H1 (cell line): Measurements from ENCODE around the gene RNU7-1. TPM values are rescaled to one million over a fixed set of nuclear protein-coding genes. Genes with fewer than 3 reads are reported as not detected.

Experiments
- BRCA1 ChIP-seq: IDR thresholded peaks from 2 replicates; pipeline ENCODE4 v1.6.1; 2012; ENCODE audit warnings: low read depth, low read length, improper control_type of control experiment
- CBX5 ChIP-seq: fragments of 300-800, 300-1000 bp; sonication (generic); IDR thresholded peaks from 2 replicates; pipeline ENCODE4 v1.7.1; 2016; ENCODE audit warnings: antibody characterized with exemption, low read length, low read depth
- CBX8 ChIP-seq: fragments of 300-800, 300-1000 bp; sonication (generic); IDR thresholded peaks from 2 replicates; pipeline ENCODE4 v1.7.1; 2016; ENCODE audit warnings: low read depth, low read length, borderline replicate concordance
- CEBPB ChIP-seq: IDR thresholded peaks from 2 replicates; pipeline ENCODE4 v1.6.1; 2012; ENCODE audit warnings: low read depth, low read length
- E2F6 ChIP-seq: IDR thresholded peaks from 2 replicates; pipeline ENCODE4 v1.6.1; 2012; ENCODE audit warnings: inconsistent platforms
- HDAC6 ChIP-seq: IDR thresholded peaks from one replicate; pipeline ENCODE4 v1.7.1; 2012; ENCODE audit warnings: low read depth, mild to moderate bottlenecking, inconsistent platforms, low read length, moderate library complexity
- JUND ChIP-seq: IDR thresholded peaks from 2 replicates; pipeline ENCODE4 v1.6.1; 2011; ENCODE audit warnings: mild to moderate bottlenecking, improper control_type of control experiment, low read length
- KDM4A ChIP-seq: IDR thresholded peaks from one replicate; pipeline ENCODE4 v1.7.1; 2012; ENCODE audit warnings: low read depth, mild to moderate bottlenecking, moderate library complexity, low read length, inconsistent platforms; ENCODE audit not compliant: severe bottlenecking
- POLR2AphosphoS5 ChIP-seq: IDR thresholded peaks from 2 replicates; pipeline ENCODE4 v1.6.1; 2011; ENCODE audit warnings: low read depth, low read length
- RAD21 ChIP-seq, 2 experiments: IDR thresholded peaks in 1 of 2; conservative IDR thresholded peaks in 1 of 2; 2 replicates each; pipeline ENCODE4 v1.6.1; 2011; ENCODE audit warnings: low read depth in 2 of 2, low read length in 2 of 2, improper control_type of control experiment in 1 of 2, inconsistent platforms in 1 of 2, mild to moderate bottlenecking in 1 of 2, moderate library complexity in 1 of 2
- RBBP5 ChIP-seq: IDR thresholded peaks from 2 replicates; pipeline ENCODE4 v1.7.1; 2012; ENCODE audit warnings: low read depth, mild to moderate bottlenecking, inconsistent platforms, low read length, moderate library complexity, borderline replicate concordance
- RNF2 ChIP-seq: fragments of 200-900, 300-1000 bp; sonication (generic); IDR thresholded peaks from 2 replicates; pipeline ENCODE4 v1.7.1; 2016; ENCODE audit warnings: borderline replicate concordance, low read depth, mild to moderate bottlenecking, antibody characterized with exemption, low read length; ENCODE audit not compliant: poor library complexity, severe bottlenecking; ENCODE audit errors: missing control alignments
- RXRA ChIP-seq: IDR thresholded peaks from 2 replicates; pipeline ENCODE4 v1.6.1; 2011; ENCODE audit warnings: low read depth, mild to moderate bottlenecking, low read length, moderate library complexity; ENCODE audit not compliant: insufficient read depth
- SIRT6 ChIP-seq: IDR thresholded peaks from one replicate; pipeline ENCODE4 v1.7.1; 2012; ENCODE audit warnings: low read length, inconsistent platforms
- SP4 ChIP-seq: IDR thresholded peaks from 2 replicates; pipeline ENCODE4 v1.6.1; 2012; ENCODE audit warnings: low read length, inconsistent platforms
- YY1 ChIP-seq: IDR thresholded peaks from 2 replicates; pipeline ENCODE4 v1.6.1; 2011; ENCODE audit warnings: low read depth, mild to moderate bottlenecking, low read length
- polyA plus RNA-seq, 7 experiments: library from polyadenylated mRNA; depleted of rRNA in 3 of 7; stranded (reverse) in 5 of 7; unstranded in 2 of 7; fragments of >200 nt in 5 of 7; fragments of 200-250 nt in 2 of 7; gene quantifications; 1 replicate in 5 of 7; 2 replicates in 1 of 7; 4 replicates in 1 of 7; pipeline versions ENCODE4 v1.2.1 to v1.2.3, GENCODE V29; 2011 to 2013; ENCODE audit warnings: missing spikeins in 2 of 7, mixed read lengths in 2 of 7
- total RNA-seq: library from RNA; stranded (reverse); fragmentation: NEBNext Ultra II Directional; extraction: Animal tissue kit (Norgen Biotek cat#: 25700); gene quantifications from 2 replicates; pipeline ENCODE4 v1.2.1, GENCODE V29; 2021
- TF ChIP-seq, protein P1 (sequence below): IDR thresholded peaks from 2 replicates; pipeline ENCODE4 v1.6.1; 2011; ENCODE audit warnings: low read depth, mild to moderate bottlenecking, low read length; ENCODE audit not compliant: insufficient read depth
- TF ChIP-seq, protein P2 (sequence below): IDR thresholded peaks from 2 replicates; pipeline ENCODE4 v1.6.1; 2012; ENCODE audit warnings: low read length, inconsistent platforms
- TF ChIP-seq, protein P3 (sequence below): IDR thresholded peaks from 2 replicates; pipeline ENCODE4 v1.6.1; 2011; ENCODE audit warnings: low read length, improper control_type of control experiment

RNU7-1 gene
- total and polyA plus RNA-seq, 2 of the 8 experiments (the other 6 are each of a cell fraction or from before 2014, with no cell fraction given), result not detected

DNA sequence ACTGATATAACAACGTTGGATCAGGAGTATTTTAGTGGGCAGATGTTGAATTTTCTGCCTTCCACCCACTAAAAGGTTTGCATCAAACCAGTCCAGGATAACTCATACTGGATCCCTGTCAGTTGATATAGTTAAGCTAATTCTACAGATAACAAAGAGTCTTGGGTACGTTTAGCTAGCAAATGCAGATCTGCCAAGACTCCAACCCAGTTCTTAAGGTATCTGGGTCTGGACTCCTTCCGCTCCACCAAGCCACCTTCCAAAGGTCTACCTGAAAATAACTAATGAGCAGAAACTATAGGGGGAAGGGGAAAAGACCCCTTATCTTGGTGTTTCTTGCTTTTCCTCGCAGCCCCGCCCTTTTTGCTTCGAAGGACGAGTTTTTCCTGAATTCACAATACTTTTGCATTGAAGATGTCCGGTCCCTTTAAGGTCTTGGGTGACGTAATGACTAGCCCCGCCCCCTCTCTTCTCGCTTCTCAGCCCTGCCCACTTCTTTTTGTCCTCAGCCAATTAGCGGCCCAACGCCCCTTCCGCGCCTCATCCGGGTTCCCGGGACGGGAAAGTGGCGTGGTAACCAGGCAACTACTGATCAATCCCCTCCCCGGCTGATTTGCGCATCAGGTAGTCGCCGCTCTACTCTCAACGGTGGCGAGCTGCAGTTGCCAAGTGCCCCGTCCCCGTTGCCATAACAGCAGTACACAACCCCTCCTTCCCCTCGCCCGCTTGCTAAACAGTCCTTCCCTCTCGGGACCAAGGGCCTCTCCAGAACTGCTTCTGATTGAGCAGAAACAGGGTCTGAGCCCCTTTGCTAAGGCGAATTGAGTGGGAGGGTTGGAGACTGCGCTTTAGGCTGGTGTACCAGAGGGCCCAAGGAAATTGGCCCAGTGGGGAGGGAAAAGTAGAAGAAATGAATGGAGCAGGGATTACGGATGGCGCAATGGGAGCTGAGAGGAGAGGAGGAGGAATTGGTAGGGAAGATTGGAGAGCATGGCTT, 39.0 kb upstream of the RNU7-1 start, which contains the start of gene LRRC23 (continued):
- no peak for TF ChIP-seq CBX5
- TF ChIP-seq, protein P1, sequence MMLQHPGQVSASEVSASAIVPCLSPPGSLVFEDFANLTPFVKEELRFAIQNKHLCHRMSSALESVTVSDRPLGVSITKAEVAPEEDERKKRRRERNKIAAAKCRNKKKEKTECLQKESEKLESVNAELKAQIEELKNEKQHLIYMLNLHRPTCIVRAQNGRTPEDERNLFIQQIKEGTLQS, result no peak
- TF ChIP-seq RAD21 (IDR thresholded peaks at IDR 0.05 in 1 of 2, conservative IDR thresholded peaks at IDR 0.05 in 1 of 2; ENCODE audit: low read depth in 2 of 2, low read length in 2 of 2), result no peak
- no peak for TF ChIP-seq CBX8
- no peak for TF ChIP-seq RNF2
- no peak for TF ChIP-seq HDAC6
- TF ChIP-seq KDM4A, result peak; percentile 35
- no peak for TF ChIP-seq YY1
- TF ChIP-seq, protein P2, sequence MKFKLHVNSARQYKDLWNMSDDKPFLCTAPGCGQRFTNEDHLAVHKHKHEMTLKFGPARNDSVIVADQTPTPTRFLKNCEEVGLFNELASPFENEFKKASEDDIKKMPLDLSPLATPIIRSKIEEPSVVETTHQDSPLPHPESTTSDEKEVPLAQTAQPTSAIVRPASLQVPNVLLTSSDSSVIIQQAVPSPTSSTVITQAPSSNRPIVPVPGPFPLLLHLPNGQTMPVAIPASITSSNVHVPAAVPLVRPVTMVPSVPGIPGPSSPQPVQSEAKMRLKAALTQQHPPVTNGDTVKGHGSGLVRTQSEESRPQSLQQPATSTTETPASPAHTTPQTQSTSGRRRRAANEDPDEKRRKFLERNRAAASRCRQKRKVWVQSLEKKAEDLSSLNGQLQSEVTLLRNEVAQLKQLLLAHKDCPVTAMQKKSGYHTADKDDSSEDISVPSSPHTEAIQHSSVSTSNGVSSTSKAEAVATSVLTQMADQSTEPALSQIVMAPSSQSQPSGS, result peak; percentile 91
- TF ChIP-seq RXRA, result no peak
- peak; percentile 84 for TF ChIP-seq JUND
- no peak for TF ChIP-seq E2F6
- TF ChIP-seq BRCA1, result no peak
- no peak for TF ChIP-seq SP4
- peak; percentile 68 for TF ChIP-seq CEBPB
- TF ChIP-seq RBBP5, result no peak
- TF ChIP-seq, protein P3, sequence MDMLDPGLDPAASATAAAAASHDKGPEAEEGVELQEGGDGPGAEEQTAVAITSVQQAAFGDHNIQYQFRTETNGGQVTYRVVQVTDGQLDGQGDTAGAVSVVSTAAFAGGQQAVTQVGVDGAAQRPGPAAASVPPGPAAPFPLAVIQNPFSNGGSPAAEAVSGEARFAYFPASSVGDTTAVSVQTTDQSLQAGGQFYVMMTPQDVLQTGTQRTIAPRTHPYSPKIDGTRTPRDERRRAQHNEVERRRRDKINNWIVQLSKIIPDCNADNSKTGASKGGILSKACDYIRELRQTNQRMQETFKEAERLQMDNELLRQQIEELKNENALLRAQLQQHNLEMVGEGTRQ, result no peak
- TF ChIP-seq POLR2AphosphoS5, result no peak; the same call in 1 of the 2 replicates
- TF ChIP-seq SIRT6, result no peak
